Measurements from ENCODE around the gene TBC1D23.

The TBC1D23 gene

DNA sequence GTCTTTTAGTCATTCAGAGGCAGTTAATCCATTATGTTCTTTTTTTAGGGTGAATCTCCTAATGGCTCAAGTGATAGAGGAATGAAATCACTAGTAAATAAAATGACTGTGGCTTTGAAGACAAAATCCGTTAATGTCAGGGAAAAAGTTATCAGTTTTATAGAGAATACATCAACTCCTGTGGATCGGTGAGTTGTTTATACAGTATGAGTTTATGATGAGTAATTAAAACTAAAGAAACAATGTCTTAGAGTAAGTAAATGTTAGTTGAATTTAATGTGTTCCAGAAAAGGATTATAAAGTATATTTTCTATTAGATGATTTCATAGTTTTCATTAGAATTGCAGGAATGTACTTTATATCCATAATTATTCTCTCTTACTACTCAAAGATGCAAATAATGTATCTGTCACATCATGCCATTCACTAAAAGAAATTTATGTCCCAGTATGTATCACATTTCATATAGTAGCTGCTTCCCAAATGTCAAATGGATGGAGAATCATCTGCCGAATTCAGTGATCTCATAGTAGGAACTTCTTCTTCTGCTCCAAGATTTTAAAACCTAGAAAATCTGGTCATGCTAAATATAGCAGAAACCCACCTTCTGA is 49.7 kb downstream of the TBC1D23 start:
- peaks cover 19% of the 10 kb centered on the region; the same call in 1 of the 2 replicates for H3K36me3 ChIP-seq (ENCODE audit: insufficient read depth, low read length)
- H3K4me2 ChIP-seq (ENCODE audit: low read depth, low read length, poor library complexity, severe bottlenecking), result no peak overlapping the region
- no peaks in the 10 kb centered on the region for H3K79me2 ChIP-seq (ENCODE audit: insufficient read depth, low read length)
- H3K4me1 ChIP-seq (ENCODE audit: insufficient read depth, low read length, poor library complexity, severe bottlenecking), result no peaks in the 10 kb centered on the region
- H3K9ac ChIP-seq (ENCODE audit: low read depth, low read length, poor library complexity, severe bottlenecking), result no peak overlapping the region
- no peak overlapping the region for H2AFZ ChIP-seq (ENCODE audit: low read length)
- no peaks in the 10 kb centered on the region for H4K20me1 ChIP-seq (ENCODE audit: insufficient read depth, low read length, poor library complexity, severe bottlenecking)
- H3F3A ChIP-seq (ENCODE audit: low read depth), result no peaks in the 10 kb centered on the region
- TF ChIP-seq EZH2phosphoT487 (IDR thresholded peaks at IDR 0.05; ENCODE audit: borderline replicate concordance) (no peak), CTCF (conservative IDR thresholded peaks at IDR 0.05; ENCODE audit: low read length) (no peak)
- no peaks in the 10 kb centered on the region for H3K27me3 ChIP-seq (ENCODE audit: insufficient read depth, low read length, poor library complexity, severe bottlenecking)
- H3K9me2 ChIP-seq (replicated peaks; ENCODE audit: low read depth, low read length), result no peaks in the 10 kb centered on the region
- H3K9me3 ChIP-seq (ENCODE audit: insufficient read depth, low read depth, low read length), result no peaks in the 10 kb centered on the region
- no peak overlapping the region for H3K4me3 ChIP-seq (ENCODE audit: low read length, poor library complexity, severe bottlenecking)

DNA sequence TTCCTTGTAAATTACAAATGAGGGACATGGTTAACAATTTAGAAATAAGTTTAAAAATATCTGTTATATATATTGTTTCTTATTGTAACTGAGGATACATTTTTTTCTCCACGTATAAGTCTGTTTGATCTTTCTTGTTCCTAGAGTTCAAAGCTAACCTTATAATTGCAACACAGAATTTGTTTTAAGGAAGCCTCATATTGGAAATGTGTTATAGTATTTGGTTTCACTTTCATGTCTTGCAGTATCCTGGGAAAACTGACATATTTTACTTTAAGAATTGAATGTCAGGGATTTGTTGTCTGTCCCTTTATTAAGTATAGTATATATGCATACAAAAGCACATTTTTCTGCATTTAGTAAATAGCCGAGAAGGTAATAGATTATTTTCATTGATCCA is 50.2 kb downstream of the TBC1D23 start:
- TF ChIP-seq EZH2phosphoT487 (IDR thresholded peaks at IDR 0.05; ENCODE audit: borderline replicate concordance) (no peak), CTCF (conservative IDR thresholded peaks at IDR 0.05; ENCODE audit: low read length) (no peak)
- Histone ChIP-seq H4K20me1 (ENCODE audit: insufficient read depth, low read length, poor library complexity, severe bottlenecking) (no peaks in the 10 kb centered on the region), H3K4me3 (ENCODE audit: low read length, poor library complexity, severe bottlenecking) (no peak overlapping the region), H3F3A (ENCODE audit: low read depth) (no peaks in the 10 kb centered on the region), H3K9me3 (ENCODE audit: insufficient read depth, low read depth, low read length) (no peaks in the 10 kb centered on the region), H3K27me3 (ENCODE audit: insufficient read depth, low read length, poor library complexity, severe bottlenecking) (no peaks in the 10 kb centered on the region), H3K9ac (ENCODE audit: low read depth, low read length, poor library complexity, severe bottlenecking) (no peak overlapping the region), H3K4me1 (ENCODE audit: insufficient read depth, low read length, poor library complexity, severe bottlenecking) (no peaks in the 10 kb centered on the region), H3K9me2 (replicated peaks; ENCODE audit: low read depth, low read length) (no peaks in the 10 kb centered on the region), H3K36me3 (ENCODE audit: insufficient read depth, low read length) (peaks cover 21% of the 10 kb centered on the region; the same call in 1 of the 2 replicates), H3K4me2 (ENCODE audit: low read depth, low read length, poor library complexity, severe bottlenecking) (no peak overlapping the region), H2AFZ (ENCODE audit: low read length) (no peak overlapping the region), H3K79me2 (ENCODE audit: insufficient read depth, low read length) (no peaks in the 10 kb centered on the region)

GRCh38 chr3:100316641-100317069 is 55.9 kb downstream of the TBC1D23 start:
- no peaks in the 10 kb centered on the region for H3K9me2 ChIP-seq (replicated peaks; ENCODE audit: low read depth, low read length)
- H3K4me3 ChIP-seq (ENCODE audit: low read length, poor library complexity, severe bottlenecking), result no peak overlapping the region
- no peaks in the 10 kb centered on the region for H3K4me1 ChIP-seq (ENCODE audit: insufficient read depth, low read length, poor library complexity, severe bottlenecking)
- no peaks in the 10 kb centered on the region for H3K79me2 ChIP-seq (ENCODE audit: insufficient read depth, low read length)
- no peaks in the 10 kb centered on the region for H3K9me3 ChIP-seq (ENCODE audit: insufficient read depth, low read depth, low read length)
- H3K27me3 ChIP-seq (ENCODE audit: insufficient read depth, low read length, poor library complexity, severe bottlenecking), result no peaks in the 10 kb centered on the region
- TF ChIP-seq CTCF (conservative IDR thresholded peaks at IDR 0.05; ENCODE audit: low read length) (peak; percentile 72), EZH2phosphoT487 (IDR thresholded peaks at IDR 0.05; ENCODE audit: borderline replicate concordance) (no peak)
- peaks cover 24% of the 10 kb centered on the region; the same call in 1 of the 2 replicates for H3K36me3 ChIP-seq (ENCODE audit: insufficient read depth, low read length)
- no peaks in the 10 kb centered on the region for H3F3A ChIP-seq (ENCODE audit: low read depth)
- no peak overlapping the region for H3K4me2 ChIP-seq (ENCODE audit: low read depth, low read length, poor library complexity, severe bottlenecking)
- H4K20me1 ChIP-seq (ENCODE audit: insufficient read depth, low read length, poor library complexity, severe bottlenecking), result no peaks in the 10 kb centered on the region
- no peak overlapping the region for H2AFZ ChIP-seq (ENCODE audit: low read length)
- H3K9ac ChIP-seq (ENCODE audit: low read depth, low read length, poor library complexity, severe bottlenecking), result no peak overlapping the region
